T-helper 1 cell (primary cell): ENCODE measurements around the gene ACSS2.

Source experiments
- DNase-seq, 5 donors: peaks; one replicate each; pipeline ENCODE4 v3.0.0-alpha.2; 2012 to 2020

Gene ACSS2

DNA sequence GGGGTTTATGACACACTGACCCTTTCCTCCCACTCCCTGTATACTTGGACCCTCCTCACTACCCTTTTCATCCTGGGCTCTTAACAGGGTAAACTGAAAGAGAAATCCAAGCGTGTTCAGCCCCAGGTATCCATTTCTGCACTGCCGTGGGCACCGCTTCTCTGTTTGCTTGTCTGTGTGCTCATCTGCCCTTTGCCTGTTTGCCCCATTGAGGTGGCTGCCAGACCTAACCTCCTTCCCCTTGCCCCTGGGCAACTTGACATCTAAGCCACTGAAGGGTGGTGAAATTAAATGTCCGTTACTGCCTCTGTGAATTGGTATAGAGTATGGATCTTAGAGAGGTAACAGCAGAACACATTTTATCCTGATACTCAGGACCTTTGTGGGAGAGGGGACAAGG lies 38.7 kb downstream of the ACSS2 start:
- DNase-seq: no peak

DNA sequence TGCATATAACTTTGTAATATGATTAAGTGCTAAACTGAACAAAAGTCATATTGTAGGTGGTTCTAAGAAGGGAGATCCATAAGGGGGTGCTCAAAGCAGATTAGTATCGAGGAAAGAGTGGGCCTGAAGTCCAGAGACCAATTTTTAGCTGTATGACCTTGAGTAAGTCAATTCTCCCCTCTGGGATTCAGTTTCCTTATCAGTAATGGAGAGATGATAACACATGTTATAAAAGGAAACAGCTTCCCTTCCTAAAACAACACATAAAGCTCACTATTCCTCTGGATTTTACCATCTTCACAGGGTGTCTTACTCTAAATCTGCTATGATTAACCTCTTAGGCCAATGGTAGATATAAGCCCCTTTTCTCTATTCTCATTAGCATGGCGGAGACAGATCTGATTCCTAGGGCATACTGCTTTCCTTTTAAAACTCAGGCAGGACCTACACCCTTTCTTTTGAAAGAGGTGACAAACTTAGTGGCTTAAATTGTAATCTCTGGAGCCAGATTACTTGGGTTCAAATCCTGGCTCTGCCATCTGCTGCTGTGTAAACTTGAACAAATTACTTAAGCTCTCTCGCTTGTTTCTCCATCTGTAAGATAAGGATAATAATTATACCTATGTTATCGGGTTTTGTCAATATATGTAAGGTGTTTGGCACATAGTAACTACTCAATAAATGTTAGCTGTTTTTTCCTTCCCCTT lies 39.5 kb downstream of the ACSS2 start:
- no peak for DNase-seq

DNA sequence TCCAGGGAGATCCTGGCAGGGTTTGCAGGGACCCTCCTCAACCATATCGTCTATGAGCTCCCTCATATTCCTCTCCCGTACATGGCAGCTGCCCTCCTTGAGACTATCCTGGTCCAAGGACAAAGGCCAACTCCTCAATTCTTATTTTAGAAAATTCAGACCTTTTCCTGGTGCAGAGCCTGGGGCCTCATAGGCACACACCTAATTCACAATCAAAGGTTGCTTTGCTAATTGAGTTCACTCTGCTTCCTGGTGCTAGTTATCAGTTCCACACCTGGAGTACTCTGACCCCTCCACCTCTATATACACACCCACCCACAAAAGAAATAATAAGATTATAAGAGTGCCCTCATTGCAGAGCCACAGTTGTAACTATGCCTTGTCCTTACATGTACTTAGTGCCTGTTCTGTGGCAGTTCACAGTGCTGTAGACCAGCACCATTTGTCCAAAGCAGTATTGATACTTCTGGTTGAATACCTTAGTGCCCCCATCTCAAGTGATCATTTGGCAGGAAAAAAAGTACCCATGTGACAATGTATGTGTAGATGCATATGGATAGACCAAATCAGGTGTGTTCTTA lies 40.5 kb downstream of the ACSS2 start:
- DNase-seq: no peak

DNA sequence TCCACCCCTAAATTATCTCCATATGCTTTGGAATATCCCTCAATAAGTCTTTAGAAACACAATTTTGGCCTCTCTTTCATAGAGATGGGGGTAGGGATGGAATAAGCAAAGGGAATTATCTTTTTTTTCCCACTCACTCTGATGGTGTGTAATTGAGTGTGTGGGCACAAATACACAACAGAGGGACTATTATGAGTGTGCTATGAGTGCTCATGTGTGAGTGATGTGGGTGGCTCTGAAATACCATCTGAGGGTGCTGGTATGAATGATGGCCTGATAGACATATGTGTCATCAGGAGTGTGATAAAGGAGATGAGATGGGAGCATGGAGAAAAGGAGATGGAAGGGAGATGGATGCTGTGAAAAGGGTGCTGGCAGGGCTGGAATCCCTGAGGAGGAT lies 43.6 kb downstream of the ACSS2 start:
- DNase-seq: no peak

DNA sequence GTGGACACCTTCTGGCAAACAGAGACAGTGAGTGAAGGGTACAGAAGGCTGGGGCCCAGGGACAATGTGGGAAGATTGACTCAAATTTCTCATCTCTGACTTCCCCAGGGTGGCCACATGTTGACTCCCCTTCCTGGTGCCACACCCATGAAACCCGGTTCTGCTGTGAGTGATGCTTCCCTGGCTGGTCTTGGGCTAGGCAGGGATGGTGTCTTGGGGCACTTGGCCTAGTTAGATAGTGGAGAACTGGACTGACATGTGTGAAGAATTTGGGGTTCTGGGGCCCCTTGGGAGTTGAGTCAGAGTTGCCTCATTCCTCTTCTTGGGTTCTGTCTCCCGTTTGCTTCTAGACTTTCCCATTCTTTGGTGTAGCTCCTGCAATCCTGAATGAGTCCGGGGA lies 45.0 kb downstream of the ACSS2 start:
- DNase-seq: no peak

DNA sequence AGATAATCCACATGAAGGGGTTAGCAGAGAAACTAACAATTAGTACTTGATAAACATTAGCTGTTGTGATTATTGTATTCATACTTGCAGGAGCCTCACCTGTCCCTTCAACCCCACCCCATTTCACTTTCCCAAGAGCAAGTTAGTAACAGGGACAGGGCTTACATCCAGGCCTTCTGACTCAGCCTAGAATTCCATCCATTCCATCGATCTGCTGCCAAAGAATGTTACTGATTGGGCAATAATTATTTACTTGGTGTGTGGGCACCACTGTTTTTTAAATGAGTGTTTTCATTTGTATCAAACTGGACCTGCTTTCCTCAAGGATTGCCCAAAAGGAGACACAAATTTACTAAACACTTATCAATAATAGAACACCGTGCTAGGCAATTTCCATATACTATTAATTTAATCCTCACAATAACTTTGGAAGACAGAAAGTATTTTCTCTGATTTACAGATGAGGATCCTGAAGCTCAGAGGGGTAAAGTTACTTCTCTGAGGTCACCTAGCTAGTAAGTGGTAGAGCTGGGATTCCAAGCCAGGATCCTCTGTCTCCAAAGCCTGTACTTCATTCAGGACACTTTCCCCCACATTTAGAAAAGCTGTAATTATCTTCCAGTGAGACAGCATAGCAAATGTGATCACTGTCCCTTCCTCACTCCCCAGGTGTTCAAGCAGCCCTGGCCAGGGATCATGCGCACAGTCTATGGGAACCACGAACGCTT lies 46.4 kb downstream of the ACSS2 start:
- DNase-seq: no peak

DNA sequence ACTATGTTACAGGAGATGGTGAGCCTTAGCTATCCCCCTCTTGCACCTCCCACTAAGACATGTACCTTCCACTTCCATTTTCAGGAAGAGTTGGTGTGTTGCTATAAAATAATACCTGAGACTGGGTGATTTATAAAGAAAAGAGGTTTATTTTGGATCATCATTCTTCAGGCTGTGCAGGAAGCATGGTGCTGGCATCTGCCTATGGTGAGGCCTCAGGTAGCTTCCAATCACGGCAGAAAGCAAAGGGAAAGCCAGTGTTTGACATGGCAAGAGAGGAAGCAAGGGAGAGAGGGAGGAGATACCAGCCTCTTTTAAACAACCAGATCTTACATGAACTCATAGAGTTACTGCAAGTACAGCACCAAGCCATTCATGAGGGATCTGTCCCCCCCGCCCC lies 47.0 kb downstream of the ACSS2 start:
- DNase-seq: no peak

DNA sequence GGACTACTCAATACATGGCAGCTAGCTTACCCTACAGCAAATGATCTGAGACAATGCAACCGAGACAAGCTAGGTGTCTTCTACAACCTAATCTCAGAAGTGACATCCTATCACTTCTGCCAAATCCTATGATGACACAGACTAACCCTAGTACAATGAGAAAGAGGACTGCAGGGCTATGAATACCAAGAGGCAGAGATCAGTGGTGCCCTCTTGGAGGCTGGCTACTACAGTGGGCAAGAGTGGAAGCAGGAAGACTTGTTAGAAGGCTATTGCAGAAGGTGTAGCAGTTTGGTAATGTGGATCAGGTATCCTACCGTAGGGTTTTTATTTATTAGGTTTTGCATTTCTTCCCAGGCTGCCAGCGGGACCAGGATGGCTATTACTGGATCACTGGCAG lies 48.9 kb downstream of the ACSS2 start:
- DNase-seq: no peak

DNA sequence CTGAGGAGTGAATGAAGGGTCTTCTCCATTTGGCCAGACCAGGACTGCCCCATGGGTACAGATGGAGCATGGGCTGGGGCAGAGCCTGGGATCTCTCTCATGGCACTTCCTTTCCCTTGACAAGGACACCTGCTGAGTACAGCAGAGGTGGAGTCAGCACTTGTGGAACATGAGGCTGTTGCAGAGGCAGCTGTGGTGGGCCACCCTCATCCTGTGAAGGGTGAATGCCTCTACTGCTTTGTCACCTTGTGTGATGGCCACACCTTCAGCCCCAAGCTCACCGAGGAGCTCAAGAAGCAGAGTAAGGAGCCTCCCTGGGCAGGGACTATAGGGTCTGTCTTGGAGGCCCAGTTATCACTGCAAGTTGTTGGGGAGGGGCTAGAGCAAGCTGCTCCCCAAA lies 49.6 kb downstream of the ACSS2 start:
- DNase-seq: no peak

DNA sequence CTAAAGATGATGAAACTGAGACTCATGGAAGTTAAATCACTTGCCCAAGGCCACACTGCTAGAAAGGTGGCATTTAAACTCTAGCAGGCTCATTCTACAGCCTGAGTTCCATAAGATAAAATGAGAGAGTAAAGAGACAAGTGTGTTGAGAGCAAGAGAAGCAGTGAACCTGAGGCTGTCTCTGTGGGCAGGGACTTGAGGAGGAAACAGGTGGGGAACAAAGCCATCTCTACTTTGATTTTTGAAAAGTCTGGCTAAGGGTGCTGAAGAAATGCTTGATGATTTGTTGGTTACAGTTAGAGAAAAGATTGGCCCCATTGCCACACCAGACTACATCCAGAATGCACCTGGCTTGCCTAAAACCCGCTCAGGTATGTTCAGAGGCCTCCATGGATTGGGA lies 50.2 kb downstream of the ACSS2 start:
- no peak for DNase-seq

DNA sequence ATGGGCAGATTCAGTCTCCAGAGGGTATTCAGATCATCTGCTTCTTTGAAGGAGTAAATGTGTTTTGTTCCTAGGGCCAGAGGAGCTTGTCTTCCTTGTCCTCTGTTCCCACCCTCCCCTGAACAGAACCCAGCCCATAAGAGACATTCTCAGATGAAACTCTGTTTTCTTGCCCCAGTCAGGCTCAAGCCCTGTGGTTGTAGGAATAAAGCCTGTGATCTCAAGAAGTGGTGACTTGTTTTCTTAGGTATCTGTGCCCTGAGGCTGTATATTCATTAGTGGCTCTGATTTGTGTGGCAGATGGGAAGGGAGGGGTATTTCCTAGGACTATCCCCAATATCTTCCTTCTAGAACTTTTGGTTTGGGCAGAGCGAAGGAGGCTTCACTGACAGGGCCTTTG lies 51.3 kb downstream of the ACSS2 start:
- no peak for DNase-seq

DNA sequence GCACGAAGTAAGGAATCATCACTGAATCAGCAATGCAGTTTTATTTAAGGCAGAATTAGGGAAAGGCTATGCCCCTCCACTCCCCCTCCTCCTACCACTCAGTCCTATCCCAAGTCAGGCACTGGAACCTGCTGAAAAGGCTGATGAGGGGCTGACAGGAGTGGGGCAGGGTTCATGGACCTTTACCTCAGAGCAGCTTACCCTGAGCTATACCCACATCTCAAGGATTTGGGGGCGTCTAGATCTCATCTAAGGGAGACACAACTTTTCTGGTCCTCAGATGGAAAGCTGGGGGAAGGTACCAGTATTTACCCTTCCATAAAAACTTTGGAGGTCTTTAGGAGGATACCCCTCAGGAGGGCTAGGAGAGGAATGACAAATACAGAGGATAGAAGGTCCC lies 52.0 kb downstream of the ACSS2 start:
- no peak for DNase-seq

DNA sequence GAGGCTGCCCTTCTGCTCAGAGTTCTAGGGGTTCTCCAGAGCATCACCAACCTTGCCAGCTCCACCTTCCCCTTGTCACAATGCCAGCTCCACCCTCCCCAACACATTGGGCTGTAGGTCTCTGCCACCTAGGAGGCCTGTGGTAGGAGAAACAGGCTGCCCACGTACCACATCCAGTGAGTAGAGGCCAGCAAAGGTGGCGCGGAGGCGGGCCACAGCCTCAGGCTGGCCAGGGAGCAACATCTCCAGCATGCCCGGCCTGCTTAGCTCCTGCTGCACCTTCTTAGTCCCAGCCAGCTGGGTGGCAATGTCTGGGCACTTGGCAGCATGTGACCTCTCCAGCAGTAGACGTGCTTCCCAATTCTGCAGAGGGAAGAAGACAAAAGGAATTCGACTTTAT lies 55.4 kb downstream of the ACSS2 start:
- DNase-seq: no peak

DNA sequence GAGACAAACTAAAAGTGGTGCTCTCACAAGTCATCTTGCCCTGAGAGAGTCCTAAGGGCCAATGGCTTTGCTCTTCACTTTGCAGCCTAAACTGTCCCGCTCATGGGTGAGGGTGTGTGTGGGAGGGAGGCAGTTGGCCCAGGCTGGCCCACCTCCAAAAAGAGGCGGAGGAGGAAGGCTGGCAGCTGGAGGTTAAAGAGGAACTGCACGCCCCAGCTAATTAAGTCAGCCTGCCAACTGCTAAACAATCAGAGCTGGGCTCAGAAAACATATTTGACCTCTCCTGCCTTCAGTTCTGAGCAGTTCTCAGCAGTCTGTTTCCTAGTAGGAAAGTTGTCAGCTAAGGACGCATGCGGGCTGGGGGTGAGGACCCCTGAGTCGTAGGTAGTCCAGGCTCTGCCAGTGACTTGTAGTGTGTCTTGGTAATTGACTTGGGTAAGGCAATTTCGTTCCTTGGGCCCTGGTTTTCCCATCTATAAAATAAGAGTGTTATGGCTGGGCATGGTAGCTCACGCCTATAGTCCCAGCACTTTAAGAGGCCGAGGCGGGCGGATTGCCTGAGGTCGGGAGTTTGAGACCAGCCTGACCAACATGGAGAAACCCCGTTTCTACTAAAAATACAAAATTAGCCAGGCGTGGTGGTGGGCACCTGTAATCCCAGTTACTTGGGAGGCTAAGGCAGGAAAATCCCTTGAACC lies 62.2 kb downstream of the ACSS2 start:
- DNase-seq: no peak

DNA sequence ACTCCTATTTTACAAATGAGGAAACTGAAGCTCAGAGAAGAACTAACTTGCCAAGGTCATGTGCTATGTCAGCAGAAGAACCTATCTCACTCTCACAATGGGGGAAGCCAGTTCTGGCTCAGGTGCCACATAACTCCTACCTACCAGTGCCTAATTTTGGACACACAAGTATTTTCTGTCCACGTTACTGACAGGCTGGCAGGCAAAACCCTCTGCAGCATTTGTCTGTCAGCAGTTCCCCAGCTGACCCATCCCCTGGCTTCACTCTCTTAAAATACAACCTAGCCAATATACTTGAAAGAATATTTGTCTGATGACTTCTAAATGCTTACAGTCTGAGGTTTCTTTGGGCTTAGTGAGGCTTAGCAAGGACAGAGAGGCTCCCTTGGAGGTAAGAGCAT lies 63.7 kb downstream of the ACSS2 start:
- no peak for DNase-seq

DNA sequence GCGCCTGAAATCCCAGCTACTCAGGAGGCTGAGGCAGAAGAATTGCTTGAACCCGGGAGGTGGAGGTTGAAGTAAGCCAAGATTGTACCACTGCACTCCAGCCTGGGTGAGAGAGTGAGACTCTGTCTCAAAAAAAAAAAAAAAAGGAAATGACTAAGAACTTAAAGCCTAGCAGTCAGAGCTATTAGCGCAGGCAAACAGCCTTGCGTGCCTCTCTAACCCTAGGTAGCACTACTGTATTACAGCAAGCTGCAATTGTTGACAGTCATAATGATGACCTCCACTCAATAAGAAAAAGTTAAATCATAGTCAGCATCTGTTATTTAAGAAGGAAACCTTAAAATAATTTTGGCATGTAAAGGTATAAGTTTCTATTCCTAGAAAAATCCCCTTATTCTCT lies 64.8 kb downstream of the ACSS2 start:
- DNase-seq: no peak

DNA sequence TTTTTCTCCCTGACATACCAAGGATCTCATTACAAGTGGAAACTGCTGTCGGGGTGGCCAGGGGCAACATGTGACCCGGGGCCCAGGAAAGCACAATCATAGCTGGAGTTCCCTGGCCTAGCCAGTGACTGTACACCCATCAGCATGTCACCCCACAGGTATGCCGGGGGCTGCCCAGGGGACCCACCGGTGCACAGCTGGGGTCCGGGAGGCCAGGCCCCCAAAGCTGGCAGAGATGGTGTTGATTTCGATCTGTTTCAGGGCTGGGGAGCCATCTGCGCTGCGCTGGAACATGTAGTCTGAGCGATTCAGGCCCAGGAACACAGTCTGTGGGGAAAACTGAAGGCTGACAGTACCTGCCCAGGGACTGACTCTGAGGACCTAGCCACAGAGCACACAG lies 65.9 kb downstream of the ACSS2 start:
- DNase-seq: no peak

DNA sequence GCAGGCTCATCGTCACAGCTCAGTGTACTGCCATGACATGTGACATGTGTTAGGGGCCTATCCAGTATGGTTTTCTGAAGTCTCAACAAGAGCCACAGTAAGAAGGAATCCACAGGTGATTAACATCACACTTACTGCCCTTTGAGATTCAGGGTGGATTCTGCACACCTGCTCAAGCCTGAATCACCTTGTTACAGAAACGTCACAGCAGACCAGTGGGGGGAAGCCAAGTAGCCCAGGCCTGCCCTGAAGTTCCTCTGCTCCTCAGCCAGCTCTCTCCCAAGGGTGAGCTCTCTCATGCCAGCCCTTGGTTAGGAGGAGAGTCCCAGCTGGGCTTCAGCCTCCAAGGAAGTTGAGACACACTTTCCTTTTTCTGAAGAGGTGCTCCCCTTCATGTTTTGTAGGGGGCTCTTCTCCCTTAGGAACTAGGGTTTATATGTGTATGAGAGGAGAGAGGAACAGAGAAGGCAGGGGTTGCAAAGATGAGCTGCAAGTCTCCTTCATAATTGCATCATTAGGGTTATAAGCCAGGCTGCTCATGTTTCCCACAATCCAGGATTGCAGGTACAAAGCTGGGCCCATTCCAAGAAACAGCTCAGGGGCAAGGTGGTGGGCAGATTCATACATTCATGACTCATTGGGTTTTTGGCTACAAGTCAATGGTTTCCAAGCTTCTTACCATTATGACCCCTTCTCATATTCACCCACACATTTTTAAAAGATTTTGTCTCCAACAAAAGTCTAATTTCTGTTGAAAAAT lies 67.6 kb downstream of the ACSS2 start:
- no peak for DNase-seq

DNA sequence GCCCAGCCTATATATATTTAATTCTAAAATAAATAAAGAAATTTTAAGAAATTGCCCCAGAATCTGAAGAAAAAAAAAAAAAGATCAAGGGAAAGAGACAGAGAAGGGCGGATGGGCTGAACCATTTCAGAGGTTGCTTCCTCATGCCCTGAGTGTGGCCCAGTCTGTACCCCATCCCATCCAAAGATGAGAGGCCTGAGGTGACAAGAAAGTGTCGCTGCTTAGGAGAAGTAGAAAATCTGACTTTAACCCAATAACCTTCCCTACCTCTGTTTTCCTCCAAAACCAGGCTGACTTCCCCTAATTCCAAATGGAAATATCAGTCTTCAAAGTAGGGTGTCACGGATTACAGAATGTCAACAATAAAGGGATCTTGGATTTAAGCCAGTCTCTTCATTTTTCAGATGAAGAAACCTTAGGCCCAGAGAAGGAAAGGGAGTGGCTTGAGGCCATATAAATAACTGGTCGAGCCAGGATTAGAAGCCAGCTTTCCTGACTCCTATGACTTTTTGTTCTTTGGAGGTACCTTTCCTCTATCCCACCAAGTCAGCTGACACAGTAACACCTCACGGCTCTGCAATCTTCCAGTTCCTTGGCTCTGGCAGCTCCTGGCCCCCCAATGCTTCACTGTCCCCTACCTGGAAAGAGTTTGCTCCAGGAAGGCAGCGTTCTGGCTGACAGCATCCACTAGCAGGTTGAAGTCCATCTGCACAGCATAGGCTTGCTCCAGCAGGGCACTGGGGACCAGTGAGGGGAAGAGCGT lies 69.1 kb downstream of the ACSS2 start:
- DNase-seq: no peak

DNA sequence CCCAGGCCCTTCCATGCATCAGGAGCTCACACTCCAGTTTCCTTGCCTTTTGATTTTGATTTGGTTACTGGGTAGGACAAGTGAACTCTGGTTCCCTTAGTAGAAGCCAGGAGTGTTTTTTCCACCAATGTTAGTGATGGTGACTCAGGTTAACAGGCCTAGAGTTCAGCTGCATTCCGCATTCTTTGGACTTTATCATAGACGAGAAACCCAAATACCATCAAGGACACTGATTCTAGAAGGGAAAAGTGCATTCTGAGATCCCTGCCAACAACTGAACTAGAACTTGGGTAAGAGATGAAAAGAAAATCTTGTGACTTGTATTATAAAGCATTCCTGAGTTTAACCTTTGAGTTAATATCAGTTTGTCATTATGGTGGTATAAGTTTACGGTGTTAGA lies 70.2 kb downstream of the ACSS2 start:
- DNase-seq: no peak

DNA sequence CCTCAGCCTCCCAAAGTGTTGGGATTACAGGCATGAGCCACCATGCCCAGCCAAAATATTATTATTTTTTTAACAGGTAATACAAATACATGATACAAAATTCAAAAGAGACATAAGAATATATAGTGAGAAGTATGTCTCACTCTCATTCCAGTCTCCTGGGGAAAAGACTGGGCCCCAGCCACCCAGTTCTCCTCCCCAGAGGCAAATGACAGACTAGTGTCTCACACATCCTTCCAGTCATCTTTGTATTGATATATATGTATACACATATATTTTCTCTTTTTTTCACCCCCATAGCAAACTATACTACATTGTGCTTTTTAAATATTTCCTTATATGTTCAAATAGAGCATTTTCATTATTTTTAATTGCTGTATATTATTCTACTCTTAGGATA lies 70.9 kb downstream of the ACSS2 start:
- DNase-seq: no peak

DNA sequence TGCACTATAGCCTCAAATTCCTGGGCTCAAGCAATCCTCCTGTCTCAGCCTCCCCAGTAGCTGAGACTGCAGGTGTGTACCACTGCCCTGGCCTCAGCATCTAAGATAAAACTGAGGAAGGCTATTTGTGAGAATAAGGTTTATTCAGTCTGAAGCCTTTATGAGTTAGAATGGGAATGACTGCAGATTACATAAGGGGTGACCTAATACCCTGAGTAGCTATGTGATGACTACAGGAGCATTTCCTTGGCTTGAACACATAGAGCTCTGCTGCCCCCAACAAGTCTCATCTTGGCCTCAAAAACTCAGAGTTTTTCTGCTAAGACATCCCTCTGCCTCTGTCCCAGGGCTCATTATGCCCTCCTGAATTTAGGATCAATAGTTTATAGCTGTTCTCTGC lies 71.6 kb downstream of the ACSS2 start:
- DNase-seq: no peak
